ENCODE measurements around the gene RMI1. TPM values are rescaled to one million over a fixed set of nuclear protein-coding genes. Genes with fewer than 3 reads are reported as not detected.
A peak's percentile ranks its signal among the peaks of the same experiment; 100 is the strongest.

The RMI1 gene
- polyA plus RNA-seq, 10 donors, result 6.6 to 12.0 (median 8.9) TPM

- DNase-seq, result no peak
Measured at GRCh38 chr9:83966209-83966582, 14.4 kb upstream of the RMI1 start.

- no peak for DNase-seq
Measured at GRCh38 chr9:83967073-83967472, 13.5 kb upstream of the RMI1 start.

- no peak for DNase-seq
Measured at GRCh38 chr9:83969602-83970001, 11.0 kb upstream of the RMI1 start.

DNA sequence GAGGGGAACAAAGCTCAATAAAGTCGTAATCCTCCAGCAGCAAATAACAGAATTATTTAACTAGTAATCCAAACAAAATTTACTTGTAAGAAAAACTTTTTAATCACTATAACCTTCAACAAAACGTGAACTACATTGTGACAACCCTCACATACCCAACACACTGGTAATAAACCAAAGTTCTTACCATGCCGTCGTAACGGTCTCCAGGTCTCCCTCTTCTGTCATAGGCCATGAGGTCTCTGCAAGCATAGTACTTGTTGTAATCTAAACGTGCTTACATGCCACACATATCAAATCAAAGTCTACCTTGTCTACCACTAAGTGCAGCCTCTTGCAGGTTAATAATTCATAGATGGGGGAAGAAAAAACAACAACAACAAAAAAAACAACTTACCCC is 9.1 kb upstream of the RMI1 start:
- no peak for DNase-seq

- DNase-seq, result no peak
Measured at GRCh38 chr9:83972286-83972685, 8.3 kb upstream of the RMI1 start.

- no peak for DNase-seq
Measured at GRCh38 chr9:83975300-83975699, 5.3 kb upstream of the RMI1 start.

- DNase-seq, result no peak
Measured at GRCh38 chr9:83976372-83976771, 4.2 kb upstream of the RMI1 start.

DNA sequence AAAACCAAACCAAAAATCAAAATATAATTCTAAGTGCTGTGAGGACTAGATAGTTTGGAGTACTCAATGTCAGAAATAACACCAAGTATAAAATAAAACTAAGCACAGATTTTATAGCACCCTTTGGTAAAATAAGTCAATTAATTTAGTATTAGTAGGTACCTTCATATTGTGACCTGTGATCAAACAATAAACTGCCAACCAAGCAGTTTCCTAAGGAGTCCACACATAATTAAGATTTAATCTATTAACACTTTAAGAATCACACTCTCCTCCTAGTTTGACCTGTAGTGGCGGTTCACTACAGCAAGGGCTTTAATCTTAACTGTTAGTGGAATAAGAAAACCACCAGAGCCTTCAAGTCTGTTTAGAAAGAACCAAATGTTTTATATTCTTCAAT is 3.4 kb upstream of the RMI1 start:
- DNase-seq, result no peak

DNA sequence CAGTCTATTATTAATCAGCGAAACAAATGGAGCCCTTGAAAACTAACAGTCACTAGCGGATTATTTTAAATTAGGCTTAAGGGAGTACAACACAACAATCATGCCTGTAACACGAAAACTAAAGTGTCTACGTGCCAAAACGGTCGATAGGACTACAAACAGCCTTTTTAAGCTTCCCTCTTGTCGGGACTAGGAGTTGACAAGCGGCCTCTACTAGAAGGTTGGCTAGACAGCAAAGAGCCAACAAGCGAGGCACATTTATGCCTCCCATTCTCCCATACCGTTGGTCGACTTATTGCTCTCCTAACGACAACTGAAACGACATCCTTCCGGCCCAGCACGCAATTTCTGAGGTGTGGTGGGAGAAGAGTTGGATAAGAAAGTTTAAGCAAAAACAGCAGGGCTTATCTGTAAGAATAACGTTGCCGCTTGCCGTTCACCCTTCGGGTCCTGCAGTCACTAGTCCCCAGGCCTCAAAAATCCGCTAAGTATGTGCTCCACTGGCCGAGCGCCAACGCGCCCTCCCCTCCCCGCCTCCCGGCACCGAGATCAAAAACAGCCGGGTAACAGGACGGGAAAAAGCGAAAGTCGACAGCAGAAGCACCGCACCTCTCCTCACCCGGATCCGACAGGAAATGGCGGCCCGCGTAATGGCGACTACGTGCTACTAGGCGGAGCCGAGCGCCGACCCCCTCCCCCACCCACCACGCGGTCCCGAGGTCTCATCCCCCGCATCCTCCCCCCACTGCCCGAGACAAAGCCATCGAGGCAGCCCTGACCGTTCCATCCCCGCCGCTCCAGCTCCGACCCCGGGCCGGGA is 1.4 kb upstream of the RMI1 start:
- peak; percentile 82 to 93 (median 87) for DNase-seq

DNA sequence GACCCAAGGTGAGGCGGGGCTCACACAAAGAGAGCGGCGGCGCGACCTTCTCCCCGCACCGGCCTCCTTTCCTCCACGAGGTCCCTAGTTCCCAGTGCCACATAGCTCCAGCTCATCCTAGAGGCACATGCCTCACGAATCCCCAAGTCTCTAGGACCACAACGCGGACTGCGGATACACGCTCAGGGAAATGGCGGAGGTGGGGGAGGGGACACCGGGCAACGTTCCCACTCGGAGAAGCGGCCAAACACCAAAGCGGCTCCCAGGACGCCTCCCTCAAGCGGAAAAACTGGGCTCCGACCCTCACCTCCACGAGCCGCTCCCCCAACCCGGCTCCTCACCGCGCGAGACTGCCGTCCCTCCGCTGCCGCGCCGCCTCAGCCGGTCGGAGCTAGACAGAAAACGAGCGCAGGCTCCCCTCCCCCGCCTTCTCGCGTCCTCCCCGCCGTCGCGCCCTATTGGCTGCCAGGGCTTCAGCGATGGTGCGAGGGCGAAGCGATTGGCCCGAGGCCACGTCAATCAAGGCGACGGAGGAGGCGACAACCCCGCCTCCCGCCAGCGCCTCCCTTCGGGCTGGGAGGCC is 702 bp upstream of the RMI1 start, which contains the start of gene HNRNPK:
Gene HNRNPK (minus strand): TSS at position 404 of the 583 bp plus-strand sequence. CDS start 1,963 bp downstream, outside the sequence.
- DNase-seq, result peak; percentile 99 to 100 (median 100)

- DNase-seq, result peak; percentile 26 to 79 (median 55)
Measured at GRCh38 chr9:83981126-83981871, 694 bp downstream of the RMI1 start.

DNA sequence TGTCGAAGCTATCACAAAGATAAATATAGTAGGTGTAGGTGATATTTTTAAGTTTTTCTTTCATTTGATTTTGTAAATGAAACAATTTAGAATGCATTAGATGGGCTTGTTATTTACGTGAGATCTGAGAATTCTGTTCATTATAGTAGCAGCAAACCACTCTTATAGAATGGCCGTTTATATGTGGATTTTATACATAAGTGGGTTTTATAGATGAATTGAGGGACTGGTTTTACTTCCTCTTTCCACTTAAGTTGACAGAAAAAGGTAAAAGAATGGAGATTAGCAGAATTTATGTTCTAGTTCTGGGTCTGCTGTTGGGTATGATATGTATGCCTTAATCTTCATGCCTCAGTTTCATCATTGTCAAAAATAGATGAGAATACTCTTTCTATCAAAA is 5.6 kb downstream of the RMI1 start:
- DNase-seq, result no peak

GRCh38 chr9:83986765-83987401 is 6.3 kb downstream of the RMI1 start:
- DNase-seq, result no peak

- no peak for DNase-seq
Measured at GRCh38 chr9:83987402-83987791, 6.8 kb downstream of the RMI1 start.

DNA sequence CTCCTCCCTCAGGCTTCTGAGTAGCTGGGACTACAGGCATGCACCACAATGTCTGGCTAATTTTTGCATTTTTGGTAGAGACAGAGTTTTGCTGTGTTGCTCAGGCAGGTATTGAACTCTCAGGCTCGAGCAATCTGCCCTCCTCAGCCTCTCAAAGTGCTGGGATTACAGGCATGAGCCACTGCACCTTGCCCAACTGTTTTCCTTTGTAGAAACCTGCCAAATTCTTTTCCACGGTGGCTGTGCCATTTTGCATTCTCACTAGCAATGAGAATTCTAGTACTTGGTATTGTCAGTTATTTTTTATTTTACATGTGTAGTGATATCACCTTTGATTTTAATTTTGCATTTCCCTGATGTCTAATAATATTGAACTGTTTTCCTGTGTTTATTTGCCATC is 7.8 kb downstream of the RMI1 start:
- no peak for DNase-seq

DNA sequence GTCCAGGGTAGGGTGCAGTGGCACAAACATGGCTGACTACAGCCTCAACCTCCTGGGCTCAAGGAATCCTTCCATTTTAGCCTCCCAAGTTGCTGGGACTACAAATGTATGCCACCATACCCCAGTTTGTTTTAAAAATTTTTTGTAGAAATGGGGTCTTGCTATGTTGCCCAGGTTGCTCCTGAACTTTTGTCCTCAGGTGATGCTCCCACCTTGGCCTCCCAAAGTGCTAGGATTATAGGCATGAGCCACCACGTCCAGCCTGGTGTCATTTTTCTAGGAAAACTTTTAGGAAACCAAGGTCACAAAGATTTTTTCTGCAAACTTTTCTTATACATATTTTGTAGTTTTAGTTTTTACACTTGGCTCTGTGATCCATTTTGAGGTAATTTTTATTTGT is 10.8 kb downstream of the RMI1 start:
- DNase-seq, result no peak

DNA sequence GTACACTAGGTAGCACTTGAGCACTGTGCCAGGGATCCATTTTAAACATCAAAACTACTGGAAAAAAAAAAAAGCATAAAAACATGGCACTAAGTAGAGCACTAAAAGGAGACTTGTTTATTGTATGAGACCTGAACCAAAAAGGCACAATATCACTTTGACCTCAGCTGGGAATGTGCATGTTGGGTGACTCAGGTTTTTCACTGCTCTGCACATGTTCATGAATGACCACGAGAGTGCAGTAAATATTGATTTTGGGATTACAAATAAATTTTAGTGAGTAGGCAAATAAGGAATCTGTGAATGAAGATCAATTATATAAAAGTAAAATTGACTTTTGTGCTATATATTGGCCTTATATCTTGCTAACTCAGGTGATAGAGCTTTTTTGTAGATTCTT is 11.8 kb downstream of the RMI1 start:
- DNase-seq, result no peak

DNA sequence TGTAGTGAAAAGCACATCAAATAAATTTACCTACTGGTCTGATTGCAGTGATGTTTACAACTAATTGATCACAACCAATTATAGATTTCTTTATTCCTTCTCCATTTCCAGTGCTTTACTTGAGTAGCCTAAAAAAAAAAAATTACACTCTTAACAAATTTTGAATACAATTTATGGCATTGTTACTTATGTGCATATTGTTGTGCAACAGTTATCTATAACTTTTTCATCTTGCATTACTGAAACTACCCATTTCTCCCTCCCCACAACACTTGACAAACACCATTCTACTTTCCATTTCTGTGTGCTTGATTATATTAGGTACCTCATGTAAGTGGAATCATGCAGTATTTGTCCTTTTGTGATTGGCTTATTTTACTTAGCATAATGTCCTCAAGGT is 12.3 kb downstream of the RMI1 start:
- no peak for DNase-seq

- no peak for DNase-seq
Measured at GRCh38 chr9:83996126-83996525, 15.5 kb downstream of the RMI1 start.

GRCh38 chr9:83999141-83999918 is 18.7 kb downstream of the RMI1 start:
- DNase-seq, result no peak

DNA sequence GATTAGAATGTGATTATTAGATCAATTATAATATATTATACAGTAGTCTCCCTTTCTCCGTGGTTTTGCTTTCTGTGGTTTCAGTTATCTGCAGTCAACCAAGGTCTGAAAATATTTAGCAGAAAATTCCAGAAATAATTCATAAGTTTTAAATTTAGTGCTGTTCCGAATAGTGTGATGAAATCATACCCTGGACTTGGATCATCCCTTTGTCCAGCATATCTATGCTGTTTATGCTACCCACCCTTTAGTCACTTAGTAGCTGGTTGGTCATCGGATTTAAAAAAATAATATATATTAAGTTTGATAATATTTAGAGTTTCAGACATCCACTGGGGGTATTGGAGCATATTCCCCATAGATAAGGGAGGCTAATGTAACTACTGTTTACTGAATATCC is 19.6 kb downstream of the RMI1 start:
- no peak for DNase-seq

GRCh38 chr9:84001621-84002020 is 21.0 kb downstream of the RMI1 start:
- DNase-seq, result no peak

Measured in muscle of back (tissue), 11 donors.